ENCODE measurements around the gene CCNJL.

CCNJL gene

DNA sequence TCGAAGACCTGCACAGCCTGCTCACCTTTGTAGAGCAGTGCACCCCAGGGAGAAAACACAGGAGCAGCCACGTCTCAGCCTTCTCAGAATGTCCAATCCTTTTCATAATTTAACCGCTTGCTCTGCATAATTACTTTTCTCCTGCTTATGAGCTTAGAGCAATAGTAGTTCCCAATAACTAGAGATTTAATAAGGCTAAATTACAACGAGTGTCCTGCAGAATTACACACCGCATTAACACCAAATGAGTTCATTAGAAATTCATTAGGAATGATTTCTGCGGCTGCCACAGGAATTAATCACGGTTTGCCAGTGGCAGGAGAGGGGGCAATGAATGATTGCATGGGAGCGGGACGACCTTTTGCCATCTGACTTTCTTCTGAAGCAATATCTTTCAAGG lies 101.8 kb downstream of the CCNJL start:
- H3K27me3 Mint-ChIP-seq, result peaks cover 38% of the 10 kb centered on the region
- H3K4me1 Mint-ChIP-seq, result no peaks in the 10 kb centered on the region
- no peak overlapping the region for H3K27ac Mint-ChIP-seq
- no peak for ATAC-seq
- no peaks in the 10 kb centered on the region for H3K9me3 Mint-ChIP-seq
- no peak overlapping the region for H3K4me3 Mint-ChIP-seq
- H3K36me3 Mint-ChIP-seq, result no peaks in the 10 kb centered on the region

DNA sequence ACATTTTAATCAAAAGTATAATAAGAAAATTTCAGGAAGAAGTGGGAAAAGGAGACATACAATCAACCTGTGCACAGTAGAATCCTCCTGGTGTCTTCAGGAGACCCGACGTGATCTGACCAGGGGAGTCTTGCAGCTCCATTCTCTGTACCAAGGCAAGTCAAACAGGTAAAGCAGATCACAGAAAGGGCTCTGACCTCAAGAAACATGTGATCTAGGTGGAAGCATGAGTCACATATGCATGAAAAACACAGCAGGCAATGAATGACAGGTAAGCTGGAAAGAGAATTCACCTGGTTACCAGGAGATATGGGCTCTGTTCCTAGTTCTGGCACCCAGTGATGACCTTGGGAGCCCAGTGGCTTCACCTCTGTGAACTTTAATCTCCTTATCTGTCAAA lies 102.4 kb downstream of the CCNJL start:
- no peak overlapping the region for H3K27ac Mint-ChIP-seq

DNA sequence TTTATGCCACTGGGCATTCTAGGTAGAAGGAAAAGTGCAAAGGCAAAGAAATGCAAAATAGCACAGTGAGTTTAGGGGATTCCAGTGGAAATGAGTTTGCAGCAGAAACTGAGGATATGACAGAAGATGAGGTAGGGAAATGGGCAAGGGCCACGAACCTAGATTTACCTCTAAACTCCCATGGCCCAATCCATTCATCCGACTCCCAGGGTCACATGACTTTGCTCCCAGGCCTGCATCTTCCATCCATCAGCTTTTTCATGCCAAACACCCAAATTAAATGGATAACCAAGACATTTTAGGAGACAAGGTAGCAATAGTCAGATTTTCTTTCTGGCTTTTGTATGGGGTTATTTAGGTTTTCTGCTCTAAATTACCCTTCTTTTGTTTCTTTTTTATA lies 105.3 kb downstream of the CCNJL start:
- Mint-ChIP-seq H3K4me3 (no peak overlapping the region), H3K27ac (no peak overlapping the region), H3K9me3 (no peaks in the 10 kb centered on the region), H3K36me3 (no peaks in the 10 kb centered on the region), H3K4me1 (no peaks in the 10 kb centered on the region), H3K27me3 (peaks cover 12% of the 10 kb centered on the region)
- no peak for ATAC-seq

More for the DNA sequence above, 102.4 kb downstream of the CCNJL start:
- no peaks in the 10 kb centered on the region for H3K36me3 Mint-ChIP-seq
- H3K9me3 Mint-ChIP-seq, result no peaks in the 10 kb centered on the region
- ATAC-seq, result no peak
- no peaks in the 10 kb centered on the region for H3K4me1 Mint-ChIP-seq
- no peak overlapping the region for H3K4me3 Mint-ChIP-seq
- H3K27me3 Mint-ChIP-seq, result peaks cover 31% of the 10 kb centered on the region
